NOMO-1 treated with DMSO at 0.1 percent for 48 hours (cell line): ENCODE measurements around the gene ELP1.
A peak's percentile ranks its signal among the peaks of the same experiment; 100 is the strongest.
"Not testable (repeated sequence)": the region's sequence is repeated elsewhere in the genome, so short reads cannot be mapped to it uniquely, and the experiment has no call there.

ENCODE experiments used
- DNase-seq: peaks from one replicate; lab custom pipeline; 2025; ENCODE audit not compliant: unreplicated experiment; lab: John Stamatoyannopoulos, UW

Gene ELP1

GRCh38 chr9:108933718-108934322, at the start of gene ELP1:
ELP1 (minus strand) TSS chr9:108934124; CDS start chr9:108931146, 2,978 bp downstream.
- peak; percentile 93 for DNase-seq

- no peak for DNase-seq
These were observed 47.0 kb upstream of the ELP1 start for GRCh38 chr9:108980893-108981292.

- DNase-seq, result no peak
These were observed 44.3 kb upstream of the ELP1 start for GRCh38 chr9:108978205-108978604.

GRCh38 chr9:108973895-108974294, 40.0 kb upstream of the ELP1 start:
- DNase-seq, result no peak

GRCh38 chr9:108972626-108973209, 38.8 kb upstream of the ELP1 start:
- no peak for DNase-seq

- no peak for DNase-seq
These were observed 38.3 kb upstream of the ELP1 start for GRCh38 chr9:108972186-108972585.

GRCh38 chr9:108971392-108971791, 37.5 kb upstream of the ELP1 start:
- not testable (repeated sequence) for DNase-seq

GRCh38 chr9:108967916-108968315, 34.0 kb upstream of the ELP1 start:
- no peak for DNase-seq

GRCh38 chr9:108963459-108964143, 29.7 kb upstream of the ELP1 start:
- DNase-seq, result no peak

- no peak for DNase-seq
These were observed 27.2 kb upstream of the ELP1 start for GRCh38 chr9:108961151-108961550.

- no peak for DNase-seq
These were observed 26.4 kb upstream of the ELP1 start for GRCh38 chr9:108960331-108960730.

GRCh38 chr9:108956631-108957026, 22.7 kb upstream of the ELP1 start:
- no peak for DNase-seq

GRCh38 chr9:108956022-108956630, 22.2 kb upstream of the ELP1 start:
- no peak for DNase-seq

GRCh38 chr9:108953983-108954574, 20.2 kb upstream of the ELP1 start:
- DNase-seq, result peak; percentile 42

GRCh38 chr9:108951578-108951977, 17.7 kb upstream of the ELP1 start:
- DNase-seq, result no peak

GRCh38 chr9:108950168-108950567, 16.2 kb upstream of the ELP1 start:
- DNase-seq, result no peak

- no peak for DNase-seq
These were observed 6.1 kb upstream of the ELP1 start for GRCh38 chr9:108939975-108940374.

- no peak for DNase-seq
These were observed 3.8 kb upstream of the ELP1 start for GRCh38 chr9:108937561-108938305.

- DNase-seq, result peak; percentile 78
These were observed 484 bp upstream of the ELP1 start, which contains the start of gene ABITRAM for GRCh38 chr9:108934323-108934893. ABITRAM (plus strand) TSS chr9:108934400; CDS start chr9:108934487, 87 bp downstream.

- DNase-seq, result no peak
These were observed 650 bp downstream of the ELP1 start for GRCh38 chr9:108933231-108933717.
